Measurements from ENCODE around the gene TET3. TPM values are rescaled to one million over a fixed set of nuclear protein-coding genes. Genes with fewer than 3 reads are reported as not detected.

Gene TET3
- total RNA-seq, 1 donor from 2014 or later: 2.3 TPM

DNA sequence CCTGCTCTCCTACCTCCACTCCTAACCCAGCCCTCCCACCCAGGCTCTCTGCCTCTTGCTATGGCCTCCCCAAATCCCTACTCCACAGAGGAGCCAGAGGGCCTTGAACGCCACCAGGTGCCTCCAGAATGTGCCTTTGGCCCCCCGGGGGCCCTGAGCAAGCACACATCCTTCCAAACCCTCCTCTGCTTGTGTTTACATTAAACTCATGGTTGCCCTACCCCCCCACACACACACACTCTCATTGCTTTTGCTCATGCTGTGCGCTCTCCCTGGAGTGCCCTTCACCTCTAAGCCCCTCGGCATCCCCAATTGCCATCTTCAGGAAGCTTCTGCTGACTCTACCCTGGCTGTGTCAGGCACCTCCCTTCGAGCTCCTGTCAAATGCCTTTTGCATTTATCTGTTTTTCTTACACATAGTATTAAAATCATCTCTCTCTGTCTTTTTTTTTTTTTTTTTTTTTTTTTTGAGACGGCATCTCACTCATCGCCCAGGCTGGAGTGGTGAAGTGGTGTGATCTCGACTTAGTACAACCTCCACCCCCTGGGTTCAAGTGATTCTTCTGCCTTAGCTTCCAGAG, 16.3 kb upstream of the TET3 start:
- Histone ChIP-seq H3K4me1 (peaks cover 19% of the 10 kb centered on the region), H3K9me3 (replicated peaks) (no peaks in the 10 kb centered on the region), H3K27me3 (ENCODE audit: low read depth) (no peaks in the 10 kb centered on the region), H3K36me3 (no peaks in the 10 kb centered on the region), H3K27ac (replicated peaks) (no peak overlapping the region), H3K4me3 (no peak overlapping the region)
- intact Hi-C loops (cut with micrococcal nuclease): no loop called here
- no peak for DNase-seq
- TF ChIP-seq, protein P1, sequence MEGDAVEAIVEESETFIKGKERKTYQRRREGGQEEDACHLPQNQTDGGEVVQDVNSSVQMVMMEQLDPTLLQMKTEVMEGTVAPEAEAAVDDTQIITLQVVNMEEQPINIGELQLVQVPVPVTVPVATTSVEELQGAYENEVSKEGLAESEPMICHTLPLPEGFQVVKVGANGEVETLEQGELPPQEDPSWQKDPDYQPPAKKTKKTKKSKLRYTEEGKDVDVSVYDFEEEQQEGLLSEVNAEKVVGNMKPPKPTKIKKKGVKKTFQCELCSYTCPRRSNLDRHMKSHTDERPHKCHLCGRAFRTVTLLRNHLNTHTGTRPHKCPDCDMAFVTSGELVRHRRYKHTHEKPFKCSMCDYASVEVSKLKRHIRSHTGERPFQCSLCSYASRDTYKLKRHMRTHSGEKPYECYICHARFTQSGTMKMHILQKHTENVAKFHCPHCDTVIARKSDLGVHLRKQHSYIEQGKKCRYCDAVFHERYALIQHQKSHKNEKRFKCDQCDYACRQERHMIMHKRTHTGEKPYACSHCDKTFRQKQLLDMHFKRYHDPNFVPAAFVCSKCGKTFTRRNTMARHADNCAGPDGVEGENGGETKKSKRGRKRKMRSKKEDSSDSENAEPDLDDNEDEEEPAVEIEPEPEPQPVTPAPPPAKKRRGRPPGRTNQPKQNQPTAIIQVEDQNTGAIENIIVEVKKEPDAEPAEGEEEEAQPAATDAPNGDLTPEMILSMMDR (IDR thresholded peaks at IDR 0.05; ENCODE audit: borderline replicate concordance): no peak

DNA sequence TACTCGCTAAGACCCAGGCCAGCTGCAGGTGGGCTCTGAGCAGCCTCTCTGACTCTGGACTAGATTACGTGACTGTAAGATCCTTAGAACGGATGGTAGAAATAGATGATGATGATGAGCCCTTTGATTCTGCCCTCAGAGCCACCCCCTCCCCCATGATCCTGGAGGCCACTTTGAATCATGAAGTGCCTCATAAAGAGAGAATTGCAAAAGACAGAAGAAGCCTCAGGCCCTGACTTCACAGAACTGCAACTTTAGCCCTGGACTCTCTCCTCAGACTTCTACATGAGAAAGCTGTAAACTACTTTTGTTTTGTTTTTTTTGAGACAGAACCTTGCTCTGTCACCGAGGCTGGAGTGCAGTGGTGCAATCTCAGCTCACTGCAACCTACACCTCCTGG, 15.4 kb upstream of the TET3 start:
- Histone ChIP-seq H3K27ac (replicated peaks) (no peak overlapping the region), H3K36me3 (no peaks in the 10 kb centered on the region), H3K4me3 (no peak overlapping the region), H3K27me3 (ENCODE audit: low read depth) (no peaks in the 10 kb centered on the region), H3K4me1 (peaks cover 19% of the 10 kb centered on the region), H3K9me3 (replicated peaks) (no peaks in the 10 kb centered on the region)
- no peak for DNase-seq
- TF ChIP-seq, protein P1 (IDR thresholded peaks at IDR 0.05; ENCODE audit: borderline replicate concordance): no peak
- intact Hi-C loops (cut with micrococcal nuclease): no loop called here

DNA sequence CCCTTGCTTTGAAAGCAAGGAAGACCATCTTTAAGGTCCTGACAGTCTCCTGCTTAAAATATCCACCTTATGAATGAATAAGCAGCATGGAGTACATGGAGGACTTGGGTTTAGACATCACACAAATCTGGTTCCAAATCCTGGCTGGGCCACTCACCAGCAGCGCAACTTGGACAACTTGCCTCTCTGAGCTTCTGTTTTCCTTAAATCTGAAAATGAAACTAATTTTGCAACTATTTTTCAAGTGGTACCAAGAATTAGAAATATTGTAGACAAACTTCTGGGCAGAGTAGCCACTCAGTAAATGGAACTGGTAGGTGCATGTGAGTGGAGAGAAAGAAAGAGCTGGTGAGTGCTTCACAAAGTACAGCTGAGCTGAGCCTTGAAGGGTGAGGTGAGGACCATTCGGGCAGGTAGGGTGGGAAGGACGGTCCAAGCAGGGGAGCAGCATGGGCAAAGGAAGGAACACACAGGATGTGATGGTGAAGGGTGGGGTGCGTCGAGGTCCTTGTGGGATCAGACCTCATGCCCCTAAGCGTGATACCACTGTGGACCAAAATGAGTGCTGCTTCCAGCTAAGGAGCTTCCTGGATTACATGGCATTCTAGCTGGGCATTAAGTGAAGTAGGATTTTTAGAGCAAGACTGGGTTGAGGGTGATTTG, 14.4 kb upstream of the TET3 start:
- H3K27ac ChIP-seq (replicated peaks): peak overlapping the region; percentile 73
- TF ChIP-seq, protein P1 (IDR thresholded peaks at IDR 0.05; ENCODE audit: borderline replicate concordance): no peak
- intact Hi-C loops (cut with micrococcal nuclease): no loop called here

DNA sequence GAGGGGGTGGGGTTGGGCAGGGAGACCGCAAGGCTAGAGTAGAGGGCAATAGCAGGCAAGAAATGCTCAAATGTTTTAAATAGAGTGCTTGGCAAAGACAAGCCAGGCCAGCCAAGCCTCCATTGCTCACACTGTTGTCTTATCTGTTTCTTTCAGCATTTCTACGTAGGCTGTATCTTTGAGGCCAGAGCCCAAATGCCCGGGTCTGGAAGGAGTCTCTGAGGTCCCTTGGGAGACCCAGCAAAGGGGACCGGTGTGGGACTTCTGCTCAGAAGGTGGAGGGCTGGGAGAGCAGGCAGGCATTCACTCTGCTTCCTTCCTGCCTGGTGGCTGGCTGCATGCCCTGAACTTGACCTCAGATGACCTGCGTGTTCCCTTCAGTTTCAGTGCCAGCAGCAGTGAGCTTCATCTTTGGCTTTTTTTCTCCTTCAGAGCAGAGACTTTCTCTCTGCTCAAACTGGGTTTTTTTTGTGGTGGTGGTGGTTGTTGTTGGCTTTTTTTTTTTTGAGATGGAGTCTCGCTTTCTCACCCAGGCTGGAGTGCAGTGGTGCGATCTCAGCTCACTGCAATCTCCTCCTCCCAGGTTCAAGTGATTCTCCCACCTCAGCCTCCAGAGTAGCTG, 13.7 kb upstream of the TET3 start:
- DNase-seq: peak; percentile 83
- Histone ChIP-seq H3K27ac (replicated peaks) (peak overlapping the region; percentile 73), H3K4me3 (peak overlapping the region; percentile 25), H3K4me1 (peaks cover 19% of the 10 kb centered on the region), H3K36me3 (no peaks in the 10 kb centered on the region), H3K9me3 (replicated peaks) (no peaks in the 10 kb centered on the region), H3K27me3 (ENCODE audit: low read depth) (no peaks in the 10 kb centered on the region)
- TF ChIP-seq, protein P1 (IDR thresholded peaks at IDR 0.05; ENCODE audit: borderline replicate concordance): no peak
- intact Hi-C loops (cut with micrococcal nuclease): no loop called here

More for the DNA sequence above, 14.4 kb upstream of the TET3 start:
- Histone ChIP-seq H3K9me3 (replicated peaks) (no peaks in the 10 kb centered on the region), H3K36me3 (no peaks in the 10 kb centered on the region), H3K4me1 (peaks cover 19% of the 10 kb centered on the region), H3K4me3 (peak overlapping the region; percentile 25), H3K27me3 (ENCODE audit: low read depth) (no peaks in the 10 kb centered on the region)
- no peak for DNase-seq

DNA sequence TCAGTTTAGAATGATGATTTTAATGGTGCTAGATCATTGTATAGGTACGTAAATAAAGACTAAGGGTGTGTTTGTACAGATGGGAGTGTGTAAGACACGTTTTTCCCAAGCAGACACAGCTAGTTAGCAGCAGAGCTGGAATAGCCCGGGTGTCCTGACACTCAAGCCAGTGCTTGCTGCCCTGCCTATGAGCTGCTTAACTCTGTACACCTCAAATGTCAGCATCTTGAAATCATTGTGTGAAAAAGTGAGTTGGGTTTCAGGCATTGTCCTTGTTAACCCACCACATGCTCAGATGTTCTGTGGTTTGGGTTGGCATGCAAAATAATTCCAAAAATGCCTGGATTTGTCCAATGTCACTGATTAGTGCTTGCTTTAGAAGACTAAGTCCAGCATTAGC, 13.0 kb upstream of the TET3 start:
- H3K4me3 ChIP-seq: no peak overlapping the region
- H3K36me3 ChIP-seq: no peaks in the 10 kb centered on the region
- peak overlapping the region; percentile 73 for H3K27ac ChIP-seq (replicated peaks)
- no peak for DNase-seq
- intact Hi-C loops (cut with micrococcal nuclease): no loop called here
- no peaks in the 10 kb centered on the region for H3K9me3 ChIP-seq (replicated peaks)
- TF ChIP-seq, protein P1 (IDR thresholded peaks at IDR 0.05; ENCODE audit: borderline replicate concordance): no peak
- peaks cover 19% of the 10 kb centered on the region for H3K4me1 ChIP-seq
- H3K27me3 ChIP-seq (ENCODE audit: low read depth): no peaks in the 10 kb centered on the region

All from left ventricle myocardium inferior (tissue), 1 donor.